ENCODE measurements around the gene FOXN3.

DNA sequence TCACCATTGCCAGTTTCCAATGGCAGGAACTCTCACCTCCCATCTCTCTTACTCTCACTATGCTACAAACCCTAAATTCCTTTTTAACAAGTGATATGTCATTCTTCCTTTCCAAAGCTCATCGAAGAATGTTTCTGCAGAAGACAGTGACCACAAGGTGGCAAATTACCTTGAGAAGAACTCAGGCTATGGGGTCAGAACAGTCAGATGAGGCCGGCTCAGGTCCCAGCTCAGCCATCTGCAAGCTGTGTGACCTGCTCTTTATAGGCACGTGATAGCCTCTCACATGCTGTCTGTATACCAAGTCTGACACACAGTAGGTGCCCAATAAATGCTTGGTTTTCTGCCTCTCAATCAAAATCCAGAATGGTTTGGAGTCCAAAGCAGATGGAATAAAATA lies 80.7 kb downstream of the FOXN3 start:
- TF ChIP-seq POLR2AphosphoS5 (IDR thresholded peaks at IDR 0.05; ENCODE audit: insufficient read depth, low read depth, low read length), result no peak
- TF ChIP-seq MYC (IDR thresholded peaks at IDR 0.05; ENCODE audit: low read depth, low read length), result no peak
- TF ChIP-seq, protein P1, sequence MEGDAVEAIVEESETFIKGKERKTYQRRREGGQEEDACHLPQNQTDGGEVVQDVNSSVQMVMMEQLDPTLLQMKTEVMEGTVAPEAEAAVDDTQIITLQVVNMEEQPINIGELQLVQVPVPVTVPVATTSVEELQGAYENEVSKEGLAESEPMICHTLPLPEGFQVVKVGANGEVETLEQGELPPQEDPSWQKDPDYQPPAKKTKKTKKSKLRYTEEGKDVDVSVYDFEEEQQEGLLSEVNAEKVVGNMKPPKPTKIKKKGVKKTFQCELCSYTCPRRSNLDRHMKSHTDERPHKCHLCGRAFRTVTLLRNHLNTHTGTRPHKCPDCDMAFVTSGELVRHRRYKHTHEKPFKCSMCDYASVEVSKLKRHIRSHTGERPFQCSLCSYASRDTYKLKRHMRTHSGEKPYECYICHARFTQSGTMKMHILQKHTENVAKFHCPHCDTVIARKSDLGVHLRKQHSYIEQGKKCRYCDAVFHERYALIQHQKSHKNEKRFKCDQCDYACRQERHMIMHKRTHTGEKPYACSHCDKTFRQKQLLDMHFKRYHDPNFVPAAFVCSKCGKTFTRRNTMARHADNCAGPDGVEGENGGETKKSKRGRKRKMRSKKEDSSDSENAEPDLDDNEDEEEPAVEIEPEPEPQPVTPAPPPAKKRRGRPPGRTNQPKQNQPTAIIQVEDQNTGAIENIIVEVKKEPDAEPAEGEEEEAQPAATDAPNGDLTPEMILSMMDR (IDR thresholded peaks at IDR 0.05; ENCODE audit: extremely low read depth in 1 of 2, insufficient read depth in 1 of 2, low read depth in 1 of 2, low read length in 2 of 2), result no peak
